NCI-H2196 (cell line): Measurements from ENCODE around the gene MTHFD1L.
"Not testable (repeated sequence)": the region's sequence is repeated elsewhere in the genome, so short reads cannot be mapped to it uniquely, and the experiment has no call there.

Experiments
- DNase-seq: peaks from one replicate; lab custom pipeline; 2025; ENCODE audit not compliant: unreplicated experiment; lab: John Stamatoyannopoulos, UW

The MTHFD1L gene

GRCh38 chr6:150865406-150866146, at the start of gene MTHFD1L:
MTHFD1L (plus strand) TSS chr6:150865702; CDS start chr6:150865823, 121 bp downstream.
- DNase-seq: peak; percentile 79

GRCh38 chr6:150816554-150816953, 48.9 kb upstream of the MTHFD1L start:
- DNase-seq: not testable (repeated sequence)

GRCh38 chr6:150822932-150823331, 42.6 kb upstream of the MTHFD1L start:
- no peak for DNase-seq

GRCh38 chr6:150826788-150827187, 38.7 kb upstream of the MTHFD1L start:
- DNase-seq: no peak

GRCh38 chr6:150828107-150828506, 37.4 kb upstream of the MTHFD1L start:
- not testable (repeated sequence) for DNase-seq

- DNase-seq: no peak
These were observed 34.9 kb upstream of the MTHFD1L start for GRCh38 chr6:150830439-150831165.

- no peak for DNase-seq
These were observed 33.9 kb upstream of the MTHFD1L start for GRCh38 chr6:150831577-150831976.

- no peak for DNase-seq
These were observed 29.9 kb upstream of the MTHFD1L start for GRCh38 chr6:150835620-150836019.

- DNase-seq: no peak
These were observed 25.3 kb upstream of the MTHFD1L start for GRCh38 chr6:150840185-150840584.

GRCh38 chr6:150841189-150841588, 24.3 kb upstream of the MTHFD1L start:
- no peak for DNase-seq

GRCh38 chr6:150841697-150842096, 23.8 kb upstream of the MTHFD1L start:
- DNase-seq: no peak

- DNase-seq: no peak
These were observed 21.1 kb upstream of the MTHFD1L start for GRCh38 chr6:150844371-150844770.

GRCh38 chr6:150846641-150847040, 18.9 kb upstream of the MTHFD1L start:
- no peak for DNase-seq

- no peak for DNase-seq
These were observed 17.1 kb upstream of the MTHFD1L start for GRCh38 chr6:150848400-150848799.

- not testable (repeated sequence) for DNase-seq
These were observed 11.1 kb upstream of the MTHFD1L start for GRCh38 chr6:150854392-150854791.

- DNase-seq: not testable (repeated sequence)
These were observed 10.3 kb upstream of the MTHFD1L start for GRCh38 chr6:150855171-150855570.

- no peak for DNase-seq
These were observed 8.2 kb upstream of the MTHFD1L start for GRCh38 chr6:150857062-150857944.

GRCh38 chr6:150857945-150858308, 7.6 kb upstream of the MTHFD1L start:
- DNase-seq: no peak

GRCh38 chr6:150861448-150862168, 3.9 kb upstream of the MTHFD1L start:
- not testable (repeated sequence) for DNase-seq

GRCh38 chr6:150863213-150863928, 2.1 kb upstream of the MTHFD1L start:
- DNase-seq: no peak
